HG03064 (cell line): Measurements from ENCODE around the gene OAS1.
"Not testable (repeated sequence)": the region's sequence is repeated elsewhere in the genome, so short reads cannot be mapped to it uniquely, and the experiment has no call there.

Experiments
- ATAC-seq: cut with Tn5 transposase; IDR thresholded peaks from one replicate; pipeline ENCODE4 v1.9.1; 2021; ENCODE audit warnings: low read depth; ENCODE audit not compliant: unreplicated experiment

Gene OAS1

DNA sequence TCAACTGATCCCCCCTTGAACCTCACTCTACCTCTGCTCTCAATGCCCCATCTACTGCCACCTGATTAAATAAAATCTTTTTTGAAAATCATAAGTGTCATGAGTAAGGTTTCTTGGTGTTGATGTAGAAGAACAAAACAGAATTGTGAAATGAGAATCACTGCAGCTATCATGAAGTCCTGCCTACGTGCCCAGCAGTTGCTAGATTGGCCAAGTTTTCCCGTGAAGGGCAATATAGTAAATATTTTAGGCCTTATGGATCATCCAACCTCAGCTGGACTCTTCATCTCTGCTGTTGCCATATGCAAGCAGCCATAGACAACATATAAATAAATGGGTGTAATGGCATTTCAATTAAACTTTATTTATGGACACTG lies 26.4 kb downstream of the OAS1 start:
- no peak for ATAC-seq

DNA sequence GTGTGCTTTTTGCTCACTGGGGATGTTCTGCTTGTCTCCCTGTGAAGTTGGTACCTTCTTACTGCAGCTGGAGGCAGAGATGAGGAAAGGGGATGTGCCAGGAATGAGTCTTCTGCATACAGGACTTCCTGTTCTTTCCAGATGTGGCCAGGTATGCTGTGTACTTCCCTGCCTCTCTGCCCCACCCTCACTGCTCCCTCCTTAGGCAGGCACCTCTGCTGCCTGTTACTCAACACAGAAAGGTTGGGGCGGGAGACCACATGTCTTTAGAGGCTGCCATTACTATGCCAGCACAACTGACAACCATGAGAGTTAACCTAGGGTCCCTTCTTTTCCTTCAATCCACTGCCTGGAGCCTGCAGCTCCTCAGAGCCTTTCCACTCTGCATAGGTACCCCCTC lies 29.5 kb downstream of the OAS1 start:
- no peak for ATAC-seq

DNA sequence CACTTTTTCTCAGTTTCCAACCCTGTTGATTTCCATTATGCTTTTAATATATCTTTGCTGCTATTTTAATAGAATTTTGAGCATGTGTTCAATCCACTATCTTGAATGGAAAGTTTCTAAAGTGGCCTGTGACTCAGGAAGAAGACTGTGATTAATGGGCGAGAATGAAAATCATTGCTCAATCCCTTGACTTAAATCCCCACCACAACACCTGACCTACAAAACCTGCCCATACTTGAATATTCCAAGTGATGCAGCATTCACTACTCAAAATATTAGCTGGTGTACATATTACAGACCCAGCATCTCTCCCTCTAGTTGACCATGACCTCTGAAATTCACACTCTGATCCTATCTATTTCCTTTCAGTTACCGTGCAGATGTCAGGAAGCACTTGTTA lies 30.2 kb downstream of the OAS1 start:
- ATAC-seq, result no peak

DNA sequence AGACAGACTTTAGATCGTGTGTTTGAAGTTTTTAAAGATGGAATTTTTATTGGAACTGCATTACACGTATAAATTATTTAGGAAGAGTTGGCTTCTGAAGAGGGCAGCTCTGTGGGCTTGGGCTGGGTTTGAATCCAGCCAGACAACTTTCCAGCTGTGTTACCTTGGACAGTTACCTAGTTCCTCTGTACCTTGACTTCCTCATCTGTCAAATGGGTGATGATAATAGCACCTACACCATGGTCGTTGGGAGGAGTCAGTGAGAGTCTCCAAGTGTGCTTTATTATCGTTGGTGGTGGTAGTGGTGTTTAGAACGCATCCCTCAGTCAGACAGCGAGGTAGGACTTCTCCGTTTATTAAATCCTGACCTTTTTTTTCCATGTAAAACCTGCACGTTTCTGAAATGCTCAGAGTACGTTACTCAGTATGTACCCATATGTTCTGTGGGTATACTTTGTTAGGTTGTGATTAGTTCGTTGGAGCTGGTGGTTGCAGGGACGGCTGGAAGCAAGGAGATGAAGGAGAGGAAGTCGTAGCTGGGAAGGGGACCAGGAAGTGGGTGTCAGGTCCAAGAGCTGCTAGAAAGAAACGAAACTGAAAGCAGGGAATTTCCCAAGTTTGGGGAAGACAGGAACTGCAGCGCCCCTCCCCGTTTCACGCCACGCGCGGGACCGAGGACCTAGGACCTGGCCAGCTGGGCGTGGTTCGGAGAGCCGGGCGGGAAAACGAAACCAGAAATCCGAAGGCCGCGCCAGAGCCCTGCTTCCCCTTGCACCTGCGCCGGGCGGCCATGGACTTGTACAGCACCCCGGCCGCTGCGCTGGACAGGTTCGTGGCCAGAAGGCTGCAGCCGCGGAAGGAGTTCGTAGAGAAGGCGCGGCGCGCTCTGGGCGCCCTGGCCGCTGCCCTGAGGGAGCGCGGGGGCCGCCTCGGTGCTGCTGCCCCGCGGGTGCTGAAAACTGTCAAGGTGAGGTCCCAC lies 31.3 kb downstream of the OAS1 start, which contains the start of gene OAS3:
OAS3 (plus strand) TSS at position 734 of the 979 bp plus-strand sequence; CDS start at position 791, 57 bp downstream.
- ATAC-seq, result no peak

DNA sequence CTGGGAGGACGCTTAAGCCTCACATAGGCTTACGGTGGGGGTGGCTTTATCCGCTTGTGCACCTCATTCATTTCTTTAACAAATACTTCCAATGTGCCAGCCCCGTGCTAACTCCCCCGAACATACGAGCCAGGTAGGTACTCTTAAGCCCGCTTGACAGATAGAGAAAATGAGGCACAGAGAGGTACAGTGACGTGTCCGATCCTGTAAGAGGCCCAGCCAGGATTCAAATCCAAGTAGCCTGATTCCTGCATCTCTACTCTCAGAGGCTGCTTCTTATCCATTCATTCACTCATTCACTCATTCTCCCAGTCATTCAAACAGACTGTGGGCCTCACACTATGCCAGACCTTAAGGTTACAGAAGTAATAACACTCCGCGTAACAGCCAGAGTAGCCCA lies 32.0 kb downstream of the OAS1 start:
- ATAC-seq, result no peak

DNA sequence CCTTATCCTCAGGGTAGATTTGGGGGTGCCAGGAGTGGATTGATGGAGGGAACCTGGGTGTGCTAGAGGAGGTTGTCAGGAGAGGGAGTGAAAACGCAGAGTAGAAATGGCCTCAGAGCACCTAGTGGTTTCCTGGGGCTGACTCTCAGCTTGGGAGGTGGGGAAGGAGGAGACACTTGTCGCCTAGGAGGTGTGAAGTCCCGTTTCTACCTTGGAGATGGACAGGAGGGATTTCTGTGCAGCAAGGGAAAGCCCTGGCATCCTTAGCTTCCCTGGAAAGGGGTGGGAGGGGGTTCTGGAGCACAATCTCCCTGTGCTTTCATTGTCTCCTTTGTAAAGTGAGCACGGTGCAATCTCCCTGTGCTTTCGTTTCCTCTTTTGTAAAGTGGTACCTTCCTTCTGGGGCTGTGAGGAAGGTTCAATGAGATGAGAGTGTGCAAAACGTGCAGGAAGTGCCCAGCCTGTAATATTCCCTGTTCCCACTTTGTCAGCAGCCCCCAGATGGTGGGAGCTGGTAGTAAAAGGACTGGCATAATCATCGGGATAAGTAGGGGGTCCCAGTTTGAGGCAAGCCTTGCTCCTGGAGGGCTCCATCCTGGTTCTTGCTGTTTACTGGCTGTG lies 33.1 kb downstream of the OAS1 start:
- peak; percentile 46 for ATAC-seq

DNA sequence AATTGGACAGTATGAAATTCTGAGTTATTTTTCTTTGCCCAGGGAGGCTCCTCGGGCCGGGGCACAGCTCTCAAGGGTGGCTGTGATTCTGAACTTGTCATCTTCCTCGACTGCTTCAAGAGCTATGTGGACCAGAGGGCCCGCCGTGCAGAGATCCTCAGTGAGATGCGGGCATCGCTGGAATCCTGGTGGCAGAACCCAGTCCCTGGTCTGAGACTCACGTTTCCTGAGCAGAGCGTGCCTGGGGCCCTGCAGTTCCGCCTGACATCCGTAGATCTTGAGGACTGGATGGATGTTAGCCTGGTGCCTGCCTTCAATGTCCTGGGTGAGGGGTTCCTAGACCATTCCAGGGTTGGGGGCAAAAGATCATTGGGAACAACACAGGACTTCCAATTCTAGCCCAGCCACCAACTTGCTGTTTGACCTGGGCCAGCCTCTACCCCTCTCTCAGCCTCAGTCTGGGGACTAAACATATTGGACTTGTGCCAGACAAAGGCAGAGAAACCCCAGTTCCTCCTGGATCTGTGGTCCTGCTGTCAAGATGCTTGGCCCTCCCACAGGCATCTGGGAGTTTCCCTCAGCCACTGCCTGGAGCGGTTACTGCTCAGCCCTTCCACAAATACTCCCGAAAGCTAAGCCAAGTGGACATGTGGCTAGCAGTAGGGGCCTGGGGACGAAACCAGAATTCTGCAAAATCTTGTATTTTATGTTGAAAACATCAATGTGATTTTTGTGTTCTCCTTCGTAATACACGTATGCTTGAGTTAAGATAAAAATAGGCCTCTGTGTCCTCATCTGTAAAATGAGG lies 35.0 kb downstream of the OAS1 start:
- no peak for ATAC-seq

DNA sequence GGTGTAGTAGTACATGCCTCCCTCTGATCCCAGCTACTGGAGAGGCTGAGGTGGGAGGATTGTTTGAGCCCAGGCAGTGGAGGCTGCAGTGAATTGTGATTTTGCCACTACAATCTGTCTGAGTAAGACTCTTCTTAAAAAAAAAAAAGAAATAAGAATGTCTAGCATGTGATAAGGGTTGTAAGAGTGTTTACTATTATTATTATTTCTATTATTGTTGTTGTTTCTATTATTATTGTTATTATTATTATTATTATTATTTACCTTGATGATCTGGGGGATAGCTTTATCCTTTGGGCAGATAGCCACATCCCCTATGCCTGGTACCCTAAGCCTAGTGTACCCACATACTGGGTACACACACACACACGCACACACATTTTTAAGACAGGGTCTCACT lies 35.8 kb downstream of the OAS1 start:
- ATAC-seq, result no peak

DNA sequence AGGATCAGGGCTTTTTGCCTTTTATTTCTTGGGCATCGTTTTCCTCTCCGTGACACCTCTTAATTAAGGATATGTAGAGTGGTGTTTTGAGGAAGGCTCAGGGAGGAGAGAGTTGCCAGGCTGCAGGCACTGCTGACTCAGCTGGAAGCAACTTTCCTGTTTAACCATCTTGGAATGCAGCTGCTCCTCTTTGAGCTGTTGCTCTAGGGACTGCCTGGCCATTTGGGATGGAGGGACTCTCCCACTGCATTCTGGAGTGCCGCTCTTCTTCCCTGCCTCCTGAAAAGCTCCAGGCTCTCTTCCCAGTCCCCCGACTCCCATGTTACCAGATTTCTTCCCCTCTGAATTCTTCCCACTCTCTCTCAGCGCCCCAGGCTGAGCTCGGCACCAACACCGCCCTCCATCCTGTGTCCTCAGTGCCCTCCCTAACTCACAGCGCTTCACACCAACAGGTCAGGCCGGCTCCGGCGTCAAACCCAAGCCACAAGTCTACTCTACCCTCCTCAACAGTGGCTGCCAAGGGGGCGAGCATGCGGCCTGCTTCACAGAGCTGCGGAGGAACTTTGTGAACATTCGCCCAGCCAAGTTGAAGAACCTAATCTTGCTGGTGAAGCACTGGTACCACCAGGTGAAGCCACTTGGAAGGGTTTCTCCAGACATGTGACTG lies 37.4 kb downstream of the OAS1 start:
- no peak for ATAC-seq

DNA sequence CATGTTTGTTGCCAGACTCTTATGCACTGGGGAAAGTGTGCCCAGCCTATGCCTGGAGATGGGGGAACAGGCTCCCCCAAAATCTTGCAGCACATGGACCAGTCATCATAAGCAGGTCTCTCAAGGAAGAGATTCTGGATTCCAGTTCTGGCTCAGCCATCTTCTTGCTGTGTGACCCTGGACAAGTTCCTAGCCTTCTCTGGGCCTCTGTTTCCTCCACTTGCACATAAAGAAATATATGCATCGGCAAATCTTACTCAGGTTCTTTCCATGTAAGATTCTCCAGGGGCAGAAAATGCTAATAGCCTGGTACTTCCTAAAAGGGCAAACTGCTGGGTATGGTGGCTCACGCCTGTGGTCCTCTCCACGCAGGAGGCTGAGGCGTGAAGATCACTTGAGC lies 38.8 kb downstream of the OAS1 start:
- ATAC-seq, result no peak

DNA sequence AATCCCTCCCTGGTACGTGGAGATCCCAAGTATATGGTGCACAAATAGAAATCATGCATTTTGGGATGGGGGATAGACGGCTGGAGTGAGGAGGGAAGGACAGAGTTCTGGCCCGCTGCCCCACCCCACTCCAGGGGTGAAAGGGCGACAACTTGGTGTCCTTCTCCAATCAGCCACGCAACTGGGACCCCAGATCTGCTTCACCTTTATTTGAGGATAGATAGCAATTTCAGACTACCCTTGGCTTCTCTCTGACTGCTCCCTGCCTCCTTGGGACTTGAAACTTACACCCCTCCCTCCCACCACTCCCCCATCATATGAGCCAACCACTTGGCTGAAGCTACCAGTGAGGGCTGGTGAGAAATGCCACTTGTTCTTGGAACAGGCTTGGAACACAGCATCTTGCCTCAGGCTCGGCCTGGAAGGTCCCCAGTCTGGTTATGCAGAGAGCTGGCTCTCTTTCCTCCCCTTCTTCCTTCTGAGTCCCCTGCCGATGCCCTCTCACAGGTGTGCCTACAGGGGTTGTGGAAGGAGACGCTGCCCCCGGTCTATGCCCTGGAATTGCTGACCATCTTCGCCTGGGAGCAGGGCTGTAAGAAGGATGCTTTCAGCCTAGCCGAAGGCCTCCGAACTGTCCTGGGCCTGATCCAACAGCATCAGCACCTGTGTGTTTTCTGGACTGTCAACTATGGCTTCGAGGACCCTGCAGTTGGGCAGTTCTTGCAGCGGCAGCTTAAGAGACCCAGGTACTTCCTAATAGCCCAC lies 39.7 kb downstream of the OAS1 start:
- ATAC-seq, result no peak

DNA sequence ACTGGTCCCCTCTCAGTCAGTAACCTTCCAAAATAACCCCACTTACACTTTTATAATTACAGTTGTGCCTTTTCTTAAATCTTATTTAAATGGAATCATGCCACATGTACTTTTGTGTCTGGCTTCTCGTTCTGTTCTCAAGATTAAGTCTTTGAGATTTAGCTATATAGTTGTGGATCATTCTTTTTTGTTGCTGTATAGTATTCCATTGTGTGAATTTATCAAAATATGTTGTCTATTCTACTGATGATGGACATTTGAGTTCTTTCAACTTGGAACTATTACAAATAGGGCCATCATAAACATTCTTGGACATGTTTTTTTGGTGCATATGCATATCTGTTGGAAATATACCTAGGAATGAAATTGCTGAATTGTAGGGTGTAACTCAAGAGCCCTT lies 40.6 kb downstream of the OAS1 start:
- ATAC-seq, result no peak

DNA sequence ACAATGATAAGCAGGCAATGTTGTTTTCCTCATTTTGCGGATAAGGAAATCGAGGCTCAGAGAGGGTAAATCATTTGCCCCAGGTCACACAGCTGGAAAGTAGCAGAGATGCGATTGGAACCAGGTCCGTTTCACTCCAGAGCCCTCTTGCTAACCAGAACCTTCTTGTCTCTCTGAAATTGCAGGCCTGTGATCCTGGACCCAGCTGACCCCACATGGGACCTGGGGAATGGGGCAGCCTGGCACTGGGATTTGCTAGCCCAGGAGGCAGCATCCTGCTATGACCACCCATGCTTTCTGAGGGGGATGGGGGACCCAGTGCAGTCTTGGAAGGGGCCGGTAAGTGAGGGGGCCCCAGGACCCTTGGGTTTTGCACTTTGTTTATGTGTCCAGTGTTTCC lies 41.0 kb downstream of the OAS1 start:
- no peak for ATAC-seq

DNA sequence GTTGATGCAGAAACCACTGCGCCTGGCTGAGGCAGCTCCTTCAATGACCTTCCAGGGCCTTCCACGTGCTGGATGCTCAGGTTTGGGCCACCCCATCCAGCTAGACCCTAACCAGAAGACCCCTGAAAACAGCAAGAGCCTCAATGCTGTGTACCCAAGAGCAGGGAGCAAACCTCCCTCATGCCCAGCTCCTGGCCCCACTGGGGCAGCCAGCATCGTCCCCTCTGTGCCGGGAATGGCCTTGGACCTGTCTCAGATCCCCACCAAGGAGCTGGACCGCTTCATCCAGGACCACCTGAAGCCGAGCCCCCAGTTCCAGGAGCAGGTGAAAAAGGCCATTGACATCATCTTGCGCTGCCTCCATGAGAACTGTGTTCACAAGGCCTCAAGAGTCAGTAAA lies 42.0 kb downstream of the OAS1 start:
- ATAC-seq, result no peak

DNA sequence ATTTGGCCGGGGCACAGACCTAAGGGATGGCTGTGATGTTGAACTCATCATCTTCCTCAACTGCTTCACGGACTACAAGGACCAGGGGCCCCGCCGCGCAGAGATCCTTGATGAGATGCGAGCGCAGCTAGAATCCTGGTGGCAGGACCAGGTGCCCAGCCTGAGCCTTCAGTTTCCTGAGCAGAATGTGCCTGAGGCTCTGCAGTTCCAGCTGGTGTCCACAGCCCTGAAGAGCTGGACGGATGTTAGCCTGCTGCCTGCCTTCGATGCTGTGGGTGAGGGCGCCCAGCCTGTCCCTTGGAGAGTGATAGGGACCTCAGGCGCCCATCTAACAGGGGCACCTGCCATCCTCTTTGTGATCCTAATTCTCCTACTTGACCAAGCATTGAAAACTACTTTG lies 43.9 kb downstream of the OAS1 start:
- no peak for ATAC-seq

DNA sequence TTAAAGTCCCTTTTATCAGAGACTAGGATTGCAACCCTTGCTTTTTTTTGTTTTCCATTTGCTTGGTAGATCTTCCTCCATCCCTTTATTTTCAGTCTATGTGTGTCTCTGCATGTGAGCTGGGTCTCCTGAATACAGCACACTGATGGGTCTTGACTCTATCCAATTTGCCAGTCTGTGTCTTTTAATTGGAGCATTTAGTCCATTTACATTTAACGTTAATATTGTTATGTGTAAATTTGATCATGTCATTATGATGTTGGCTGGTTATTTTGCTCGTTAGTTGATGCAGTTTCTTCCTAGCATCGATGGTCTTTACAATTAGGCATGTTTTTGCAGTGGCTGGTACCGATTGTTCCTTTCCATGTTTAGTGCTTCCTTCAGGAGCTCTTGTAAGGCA lies 50.4 kb downstream of the OAS1 start:
- ATAC-seq, result not testable (repeated sequence)

DNA sequence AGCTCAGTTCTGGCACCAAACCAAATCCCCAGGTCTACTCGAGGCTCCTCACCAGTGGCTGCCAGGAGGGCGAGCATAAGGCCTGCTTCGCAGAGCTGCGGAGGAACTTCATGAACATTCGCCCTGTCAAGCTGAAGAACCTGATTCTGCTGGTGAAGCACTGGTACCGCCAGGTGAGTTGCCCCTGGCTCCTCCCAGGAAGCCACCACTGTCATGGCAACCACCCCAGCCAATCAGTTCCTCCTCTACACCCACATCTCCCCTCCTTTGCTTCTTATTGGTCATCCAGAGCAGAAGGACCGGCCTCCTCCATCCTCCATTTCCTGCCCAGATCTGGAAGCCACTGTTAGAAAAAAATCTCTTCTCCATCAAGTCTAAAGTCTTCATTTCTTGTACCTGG lies 54.3 kb downstream of the OAS1 start:
- ATAC-seq, result no peak

DNA sequence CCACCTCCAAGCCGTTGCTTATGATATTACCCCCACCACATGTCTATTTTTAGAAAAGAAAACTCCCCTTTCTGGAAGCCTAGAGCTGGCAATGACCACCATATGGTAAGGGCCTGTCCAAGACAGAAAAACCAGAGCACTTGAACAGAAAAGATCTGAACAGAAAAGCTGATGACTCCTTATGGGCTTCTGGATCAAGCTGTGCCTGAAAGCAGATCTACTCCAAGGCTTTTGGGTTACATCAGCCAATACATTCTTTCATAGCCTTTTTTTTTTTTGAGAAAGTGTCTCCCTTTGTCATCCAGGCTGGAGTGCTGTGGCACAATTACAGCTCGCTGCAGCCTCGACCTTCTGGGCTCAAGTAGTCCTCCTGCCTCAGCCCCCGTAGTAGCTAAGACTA lies 54.8 kb downstream of the OAS1 start:
- ATAC-seq, result no peak

DNA sequence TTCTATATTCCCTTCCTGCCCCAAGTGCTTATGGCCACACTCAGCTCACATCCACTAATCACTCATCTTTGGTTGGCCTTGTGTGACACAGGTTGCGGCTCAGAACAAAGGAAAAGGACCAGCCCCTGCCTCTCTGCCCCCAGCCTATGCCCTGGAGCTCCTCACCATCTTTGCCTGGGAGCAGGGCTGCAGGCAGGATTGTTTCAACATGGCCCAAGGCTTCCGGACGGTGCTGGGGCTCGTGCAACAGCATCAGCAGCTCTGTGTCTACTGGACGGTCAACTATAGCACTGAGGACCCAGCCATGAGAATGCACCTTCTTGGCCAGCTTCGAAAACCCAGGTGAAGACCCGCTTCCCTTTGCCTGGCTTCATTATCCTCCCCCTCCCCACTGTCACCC lies 55.8 kb downstream of the OAS1 start:
- ATAC-seq, result no peak
